ENCODE data around the gene GRIN2C.
"Not testable (repeated sequence)": the region's sequence is repeated elsewhere in the genome, so short reads cannot be mapped to it uniquely, and the experiment has no call there.

Gene GRIN2C

DNA sequence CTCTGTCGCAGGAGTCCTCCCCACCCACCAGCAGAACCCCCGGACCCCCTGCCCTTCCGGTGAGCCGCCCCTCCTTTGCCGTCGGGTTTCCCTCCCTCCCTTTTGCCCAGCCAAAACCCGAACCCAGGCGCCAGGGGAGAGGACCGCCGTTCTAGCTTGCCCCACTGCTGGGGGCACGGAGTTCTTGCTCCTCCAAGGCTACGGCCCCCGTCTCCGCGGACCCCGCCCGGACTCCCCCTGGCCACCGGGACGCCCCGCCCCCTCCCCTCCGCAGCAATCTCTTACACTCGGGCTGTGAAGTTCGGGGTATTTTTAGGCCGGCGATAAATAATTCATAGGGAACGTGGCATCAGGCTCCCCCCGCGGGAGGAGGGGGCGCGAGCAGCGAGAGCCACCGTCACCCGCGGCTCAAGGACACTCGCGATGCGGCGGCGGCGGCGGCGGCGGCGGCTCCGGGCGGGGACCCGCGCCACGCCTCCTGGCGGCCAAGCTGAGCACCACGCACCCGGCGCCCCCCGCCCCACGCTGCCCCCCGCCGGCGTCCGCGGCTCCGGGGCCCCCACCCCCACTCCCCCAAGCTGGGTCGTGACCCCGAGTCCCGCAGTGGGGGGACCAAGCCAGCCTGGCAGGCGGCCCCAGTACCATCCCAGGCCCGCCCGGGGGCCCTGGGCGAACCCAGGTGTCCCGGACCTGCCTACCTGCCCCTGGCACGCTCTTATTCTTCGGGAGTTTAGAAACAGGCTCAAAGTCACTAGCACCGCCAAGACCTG, at the start of gene GRIN2C:
GRIN2C (minus strand) TSS at position 427 of the 770 bp plus-strand sequence. CDS start 4,793 bp downstream, outside the sequence.
- no peak for DNase-seq

DNA sequence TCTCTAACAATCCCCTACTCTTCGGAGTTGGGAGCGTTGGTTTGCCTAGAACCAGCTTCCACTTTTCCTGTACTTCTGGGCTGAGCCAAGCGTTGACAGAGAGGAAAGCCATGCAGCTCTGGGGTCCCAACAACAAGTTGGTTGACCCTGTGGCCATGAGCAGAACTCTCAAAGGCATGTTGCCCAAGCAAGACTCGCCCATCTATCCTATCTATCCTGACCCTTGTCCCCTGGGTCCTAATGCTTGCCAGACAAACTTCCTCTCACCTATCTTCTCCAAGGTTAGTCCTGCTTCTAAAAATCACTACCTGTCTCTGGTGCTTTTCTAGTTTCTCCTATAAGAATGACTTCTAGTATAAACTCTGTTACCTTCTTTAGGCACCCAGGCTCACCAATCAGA, 49.4 kb upstream of the GRIN2C start:
- not testable (repeated sequence) for DNase-seq

DNA sequence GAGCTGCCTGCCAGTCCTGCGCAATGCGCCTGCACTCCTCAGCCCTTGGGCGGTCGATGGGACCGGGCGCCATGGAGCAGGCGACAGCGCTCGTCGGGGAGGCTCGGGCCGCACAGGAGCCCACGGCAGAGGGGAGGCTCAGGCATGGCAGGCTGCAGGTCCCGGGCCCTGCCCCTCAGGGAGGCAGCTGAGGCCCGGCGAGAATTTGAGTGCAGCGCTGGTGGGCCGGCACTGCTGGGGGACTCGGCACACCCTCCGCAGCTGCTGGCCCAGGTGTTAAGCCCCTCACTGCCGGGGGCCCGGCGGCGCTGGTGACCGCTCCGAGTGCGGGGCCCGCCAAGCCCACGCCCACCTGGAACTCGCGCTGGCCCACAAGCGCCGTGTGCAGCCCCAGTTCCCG, 47.3 kb upstream of the GRIN2C start:
- no peak for DNase-seq

DNA sequence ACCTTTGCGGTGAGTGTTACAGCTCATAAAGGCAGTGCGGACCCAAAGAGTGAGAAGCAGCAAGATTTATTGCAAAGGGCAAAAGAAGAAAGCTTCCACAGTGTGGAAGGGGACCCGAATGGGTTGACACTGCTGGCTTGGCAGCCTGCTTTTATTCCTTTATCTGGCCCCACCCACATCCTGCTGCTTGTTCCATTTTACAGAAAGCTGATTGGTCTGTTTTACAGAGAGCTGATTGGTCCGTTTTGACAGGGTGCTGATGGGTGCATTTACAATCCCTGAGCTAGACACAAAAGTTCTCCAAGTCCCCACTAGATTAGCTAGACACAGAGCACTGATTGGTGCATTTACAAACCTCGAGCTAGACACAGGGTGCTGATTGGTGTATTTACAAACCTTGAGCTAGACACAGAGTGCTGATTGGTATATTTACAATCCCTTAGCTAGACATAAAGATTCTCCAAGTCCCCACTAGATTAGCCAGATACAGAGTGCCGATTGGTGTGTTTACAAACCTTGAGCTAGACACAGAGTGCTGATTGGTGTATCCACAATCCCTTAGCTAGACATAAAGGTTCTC, 46.6 kb upstream of the GRIN2C start:
- not testable (repeated sequence) for DNase-seq

- no peak for DNase-seq
Observed at GRCh38 chr17:74904687-74905409, 45.2 kb upstream of the GRIN2C start.

- no peak for DNase-seq
Observed at GRCh38 chr17:74903671-74904070, 44.0 kb upstream of the GRIN2C start.

GRCh38 chr17:74903034-74903433, 43.3 kb upstream of the GRIN2C start:
- no peak for DNase-seq

DNA sequence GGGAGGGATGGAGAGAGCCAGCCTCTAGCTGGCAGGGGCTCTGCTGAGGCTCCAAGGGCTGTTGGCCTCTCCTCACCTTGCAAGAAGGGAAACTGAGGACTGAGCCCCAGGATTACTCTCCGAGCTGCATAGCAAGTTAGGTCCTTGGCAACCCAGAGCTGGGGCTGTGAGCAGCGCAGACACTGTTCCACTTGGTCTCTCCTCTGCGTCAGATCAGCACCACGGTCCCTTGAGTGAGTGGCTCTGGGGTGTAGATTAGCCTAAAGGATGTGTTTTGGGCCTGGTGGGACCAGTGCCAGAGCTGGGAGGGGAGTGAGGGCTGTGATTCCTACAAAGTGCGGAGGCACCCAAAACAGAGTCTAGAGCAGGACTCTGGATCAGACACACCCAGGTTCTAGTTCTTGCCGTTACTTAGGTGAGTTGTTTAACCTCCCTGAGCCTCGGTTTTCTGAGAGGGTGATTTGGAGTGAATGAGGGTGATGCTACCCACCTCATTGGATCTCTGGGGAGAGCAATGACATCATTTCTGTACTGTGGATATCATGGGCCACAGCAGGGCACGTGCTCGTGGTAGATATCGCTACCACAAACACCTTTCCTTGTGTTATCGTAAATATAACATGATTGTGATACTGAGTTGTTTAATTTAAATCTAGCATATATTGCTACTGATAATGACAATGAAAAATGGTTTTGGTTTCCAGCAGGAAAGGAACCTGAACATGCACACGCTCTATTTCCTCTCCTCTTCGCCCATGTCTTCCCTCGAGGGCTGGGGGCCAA, 41.9 kb upstream of the GRIN2C start:
- DNase-seq = no peak

DNA sequence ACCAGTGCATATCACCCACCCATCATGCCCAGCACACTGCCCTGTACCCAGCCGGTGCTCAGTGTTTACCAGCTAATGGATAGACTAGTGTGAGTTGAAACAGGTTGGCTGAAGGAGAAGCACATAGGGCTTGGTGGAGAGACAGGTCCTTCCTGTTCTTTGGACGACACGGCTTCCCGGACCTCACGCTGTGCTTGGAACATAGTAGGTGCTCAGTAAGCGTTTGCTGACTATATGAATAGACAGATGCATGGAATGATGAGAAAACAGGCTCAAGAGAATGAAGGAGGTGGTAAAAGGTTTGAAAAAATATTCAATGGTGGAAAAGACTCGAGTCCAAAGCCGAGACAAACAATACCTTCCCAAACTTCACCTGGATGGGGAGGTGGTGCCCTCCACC, 40.5 kb upstream of the GRIN2C start:
- DNase-seq = no peak

DNA sequence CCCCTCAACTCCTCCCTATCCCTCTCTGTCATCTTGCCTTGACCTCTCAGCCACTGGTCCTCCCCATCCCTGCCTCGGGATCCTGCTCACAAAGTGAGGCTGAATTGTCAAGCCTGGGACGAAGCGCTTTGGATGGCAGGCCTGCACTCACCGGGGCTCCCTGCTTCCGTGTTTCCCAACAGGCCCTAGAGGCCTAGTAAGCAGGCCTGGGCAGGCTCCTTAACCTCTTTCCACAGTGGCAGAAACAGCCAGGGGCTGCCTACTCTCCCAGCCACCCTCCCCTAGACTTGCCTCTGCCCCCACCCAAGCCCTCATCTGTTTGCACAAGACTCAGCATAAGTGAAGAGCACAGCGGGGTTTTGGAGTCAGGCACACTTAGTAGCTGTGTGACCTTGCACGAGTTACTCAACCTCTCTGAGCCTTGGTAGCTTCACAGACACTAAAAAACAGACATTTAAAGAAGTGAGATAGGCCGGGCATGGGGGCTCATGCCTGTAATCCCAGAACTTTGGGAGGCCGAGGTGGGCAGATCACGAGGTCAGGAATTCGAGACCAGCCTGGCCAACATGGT, 38.8 kb upstream of the GRIN2C start:
- DNase-seq = no peak

DNA sequence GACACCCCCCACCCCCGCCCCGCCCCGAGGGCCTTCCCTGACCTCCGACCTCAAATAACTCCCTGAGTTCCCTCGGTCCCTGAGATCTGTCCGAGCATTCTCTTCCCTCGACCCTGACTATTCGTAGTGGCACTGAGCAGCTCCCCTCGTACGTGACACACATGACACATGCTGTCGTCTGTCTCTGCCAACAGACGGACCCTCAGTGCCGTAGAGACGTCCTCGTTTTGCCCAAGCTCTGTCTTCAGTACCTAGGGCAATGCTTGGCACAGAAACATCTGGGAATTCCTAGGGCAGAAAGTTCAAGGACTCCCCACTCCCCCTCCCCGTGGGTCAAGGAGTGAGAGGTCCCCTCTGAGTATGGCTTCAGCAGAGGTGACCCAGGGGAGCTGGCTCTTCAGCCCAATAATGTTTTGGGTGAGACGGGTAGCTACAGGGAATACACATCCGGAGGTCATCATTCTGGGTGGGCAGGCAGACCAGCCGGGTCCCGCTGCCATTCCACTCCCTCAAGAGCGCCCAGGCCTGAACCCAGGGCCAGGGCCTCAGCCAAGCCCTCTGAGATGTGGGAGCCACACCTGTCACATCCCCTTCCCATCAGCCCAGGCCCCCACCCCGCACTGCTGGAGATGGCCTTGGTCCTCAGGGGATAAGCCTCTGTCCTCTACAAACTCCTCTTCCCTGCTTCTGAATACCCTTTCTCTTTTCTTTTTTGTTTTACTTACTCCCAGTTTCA, 34.4 kb upstream of the GRIN2C start:
- no peak for DNase-seq

DNA sequence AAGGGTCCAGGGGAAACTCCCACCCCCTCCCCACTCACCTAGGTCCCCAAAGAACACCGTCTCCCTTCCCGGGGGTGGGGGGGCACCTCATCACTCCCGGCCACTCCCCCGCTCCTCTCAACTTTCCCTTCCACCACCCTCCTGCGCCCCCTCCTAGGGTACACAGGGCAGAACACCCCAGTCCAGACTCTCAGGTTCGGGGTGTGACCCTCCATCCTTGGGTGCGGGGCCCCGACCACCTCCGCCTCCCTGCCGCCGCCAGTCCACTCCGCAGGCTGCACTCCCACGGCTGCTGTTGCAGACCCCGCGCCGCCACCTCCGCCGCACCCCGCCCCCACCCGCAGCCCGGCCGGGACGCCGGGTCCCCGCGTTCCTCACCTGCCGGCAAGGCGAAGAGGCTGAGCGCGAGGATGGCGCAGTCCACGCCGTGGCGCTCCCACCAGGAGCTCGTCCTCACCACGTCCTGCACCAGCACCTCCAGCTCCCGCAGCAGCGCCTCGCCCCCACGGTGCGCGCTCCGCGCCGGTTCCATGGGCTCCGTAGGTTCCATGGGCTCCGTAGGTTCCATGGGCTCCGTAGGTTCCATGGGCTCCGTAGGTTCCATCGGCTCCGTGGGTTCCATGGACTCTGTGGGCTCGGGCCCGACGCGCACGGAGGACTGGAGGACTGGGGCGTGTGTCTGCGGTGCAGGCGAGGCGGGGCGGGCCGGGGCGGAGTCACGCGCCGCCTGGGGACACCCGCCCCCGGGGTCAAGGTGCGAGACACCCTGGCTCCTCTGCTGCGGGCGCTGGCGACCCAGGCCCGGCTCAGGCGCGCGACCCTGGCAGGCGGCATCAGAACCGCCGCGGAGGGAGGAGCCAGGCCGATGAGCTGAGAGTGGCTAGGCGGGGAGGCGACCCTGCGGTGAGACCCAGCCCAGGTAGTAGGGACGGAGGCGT, 33.6 kb upstream of the GRIN2C start, which contains the start of gene FADS6:
FADS6 (minus strand) TSS at position 660 of the 938 bp plus-strand sequence; CDS start at position 622, 38 bp downstream.
- DNase-seq = no peak

DNA sequence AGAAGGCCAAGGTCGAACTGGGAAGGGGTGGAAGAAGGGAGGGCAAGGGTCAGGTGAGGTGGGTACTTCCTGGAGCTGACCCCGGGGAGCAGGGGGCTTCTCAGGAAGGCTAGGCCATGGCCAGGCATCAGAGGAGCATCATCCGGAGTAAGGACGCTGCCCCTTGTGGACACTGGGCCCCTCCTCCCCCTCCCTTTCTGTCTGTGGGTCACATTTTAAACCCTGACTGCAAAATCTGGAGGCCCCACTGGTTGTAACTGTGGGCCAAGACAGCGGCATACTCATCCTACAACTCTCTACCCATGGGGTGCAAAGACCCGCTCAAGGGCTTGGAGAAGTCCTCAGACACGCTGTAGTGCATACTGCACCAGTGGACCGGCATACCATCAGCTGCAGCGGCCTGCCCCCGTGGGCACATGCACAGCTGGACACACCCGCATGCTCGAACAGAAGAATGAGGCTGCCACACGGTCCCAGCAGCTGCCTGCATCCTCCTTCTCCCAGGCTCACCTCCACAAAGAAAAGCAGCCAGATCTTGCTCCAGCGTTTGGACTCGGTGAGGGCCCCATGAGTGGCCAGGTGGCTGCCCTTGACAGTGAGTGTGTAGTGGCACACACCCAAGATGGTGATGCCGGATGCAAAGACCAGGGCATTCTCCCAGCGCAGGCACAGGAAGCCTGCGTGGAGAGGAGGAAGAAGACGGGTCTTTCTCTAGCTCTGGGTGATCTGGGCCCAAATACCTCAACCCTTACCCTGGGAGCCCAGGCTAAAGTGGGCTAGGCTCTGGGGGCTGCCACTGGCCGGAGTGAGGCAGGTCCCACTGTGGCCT, 32.5 kb upstream of the GRIN2C start:
- DNase-seq = no peak

- no peak for DNase-seq
Observed at GRCh38 chr17:74890554-74890953, 30.9 kb upstream of the GRIN2C start.

GRCh38 chr17:74888469-74888868, 28.8 kb upstream of the GRIN2C start:
- no peak for DNase-seq

- no peak for DNase-seq
Observed at GRCh38 chr17:74883241-74883745, 23.6 kb upstream of the GRIN2C start.

GRCh38 chr17:74882517-74883240, 23.0 kb upstream of the GRIN2C start:
- DNase-seq = no peak

DNA sequence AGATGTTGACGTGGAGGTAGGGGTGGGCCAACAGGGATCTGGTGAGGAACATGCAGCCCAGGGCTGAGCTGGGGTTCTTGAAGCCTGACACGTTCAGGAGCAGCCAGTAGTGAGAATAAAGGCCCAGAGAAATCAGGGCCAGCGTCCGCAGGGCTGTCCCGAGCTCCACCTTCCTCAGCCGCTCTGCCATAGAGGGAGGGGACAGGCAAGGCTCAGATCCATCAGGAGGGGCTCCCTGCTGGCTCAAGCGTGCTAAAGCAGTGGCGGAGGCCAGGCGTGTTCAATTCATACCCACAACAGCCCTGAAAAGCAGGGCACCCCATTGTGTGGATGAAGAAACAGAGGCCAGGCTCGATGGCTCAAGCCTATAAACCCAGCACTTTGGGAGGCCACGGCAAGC, 21.4 kb upstream of the GRIN2C start:
- no peak for DNase-seq

- no peak for DNase-seq
Observed at GRCh38 chr17:74879308-74879707, 19.6 kb upstream of the GRIN2C start.

Data from activated CD4-positive, CD25-positive, alpha-beta regulatory T cell treated with anti-CD3 and anti-CD28 coated beads, Interleukin-2, amount 50 U/mL, for 72 hours (primary cell).